Retinal pigment epithelial cell (primary cell): Measurements from ENCODE around the gene HLA-B.
"Not testable (repeated sequence)": the region's sequence is repeated elsewhere in the genome, so short reads cannot be mapped to it uniquely, and the experiment has no call there.

Experiments
- DNase-seq: peaks from one replicate; pipeline ENCODE4 v3.0.0-alpha.2; 2010; ENCODE audit warnings: low read depth
- H3K4me3 ChIP-seq: 2 replicates; pipeline ENCODE4 v1.5.1; 2011; ENCODE audit warnings: mild to moderate bottlenecking, low read length, control low read depth, moderate library complexity
- TF ChIP-seq, protein P1 (sequence below): conservative IDR thresholded peaks from 2 replicates; pipeline ENCODE4 v1.5.1; 2011; ENCODE audit warnings: low read depth, low read length, control low read depth, inconsistent platforms

Gene HLA-B

DNA sequence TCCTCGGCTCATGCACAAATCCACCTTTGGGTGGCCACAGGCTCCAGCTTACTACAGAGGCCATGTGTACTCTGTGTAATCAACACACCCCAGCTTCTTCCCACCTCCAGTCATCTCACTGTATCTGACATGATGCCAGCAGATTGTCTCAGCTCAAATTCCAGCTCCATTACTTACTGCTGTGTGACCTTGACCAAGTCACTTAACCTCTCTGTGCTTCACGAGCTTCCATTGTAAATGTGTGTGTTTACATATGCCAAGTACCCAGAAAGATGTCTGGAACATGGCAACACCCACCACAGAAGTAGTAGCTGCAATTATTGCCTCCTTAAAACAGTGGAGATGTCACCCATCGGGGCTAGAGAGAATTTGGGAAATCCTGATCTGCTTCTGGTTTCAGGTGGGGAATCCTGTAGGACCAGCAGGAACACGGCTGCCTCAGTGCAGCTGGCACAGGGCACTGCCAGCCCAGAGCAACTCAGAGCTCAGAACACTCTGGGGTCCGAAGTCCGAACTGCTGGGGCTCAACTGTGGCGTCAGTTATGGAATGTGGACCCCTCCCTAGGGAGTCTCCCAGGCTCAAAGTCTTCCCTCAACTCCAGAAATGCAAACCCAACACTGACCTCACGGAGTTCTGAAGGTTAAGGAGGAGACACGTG lies 21.2 kb upstream of the HLA-B start:
- no peak for DNase-seq
- TF ChIP-seq, protein P1, sequence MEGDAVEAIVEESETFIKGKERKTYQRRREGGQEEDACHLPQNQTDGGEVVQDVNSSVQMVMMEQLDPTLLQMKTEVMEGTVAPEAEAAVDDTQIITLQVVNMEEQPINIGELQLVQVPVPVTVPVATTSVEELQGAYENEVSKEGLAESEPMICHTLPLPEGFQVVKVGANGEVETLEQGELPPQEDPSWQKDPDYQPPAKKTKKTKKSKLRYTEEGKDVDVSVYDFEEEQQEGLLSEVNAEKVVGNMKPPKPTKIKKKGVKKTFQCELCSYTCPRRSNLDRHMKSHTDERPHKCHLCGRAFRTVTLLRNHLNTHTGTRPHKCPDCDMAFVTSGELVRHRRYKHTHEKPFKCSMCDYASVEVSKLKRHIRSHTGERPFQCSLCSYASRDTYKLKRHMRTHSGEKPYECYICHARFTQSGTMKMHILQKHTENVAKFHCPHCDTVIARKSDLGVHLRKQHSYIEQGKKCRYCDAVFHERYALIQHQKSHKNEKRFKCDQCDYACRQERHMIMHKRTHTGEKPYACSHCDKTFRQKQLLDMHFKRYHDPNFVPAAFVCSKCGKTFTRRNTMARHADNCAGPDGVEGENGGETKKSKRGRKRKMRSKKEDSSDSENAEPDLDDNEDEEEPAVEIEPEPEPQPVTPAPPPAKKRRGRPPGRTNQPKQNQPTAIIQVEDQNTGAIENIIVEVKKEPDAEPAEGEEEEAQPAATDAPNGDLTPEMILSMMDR: no peak
- no peak overlapping the region for H3K4me3 ChIP-seq

DNA sequence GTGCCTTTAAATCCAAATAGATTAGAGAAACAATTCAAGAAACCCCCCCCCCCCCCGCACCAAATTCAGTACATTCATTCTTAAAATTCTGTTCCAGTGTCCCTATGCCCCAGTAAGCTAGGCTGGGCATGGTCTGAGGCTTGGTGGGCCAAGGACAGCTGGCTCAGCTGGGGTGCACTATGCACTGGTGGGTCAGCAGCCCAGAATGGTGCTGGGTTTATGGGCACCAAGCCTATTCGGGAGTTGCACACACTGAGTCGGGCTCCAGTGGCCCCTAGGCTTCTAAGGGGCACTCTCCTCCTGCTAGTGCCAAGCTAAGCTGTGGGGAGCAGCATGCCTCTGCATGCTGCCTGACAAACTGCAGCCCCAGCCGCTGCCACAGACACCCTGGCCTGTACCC lies 20.1 kb upstream of the HLA-B start:
- DNase-seq: no peak
- TF ChIP-seq, protein P1: no peak

DNA sequence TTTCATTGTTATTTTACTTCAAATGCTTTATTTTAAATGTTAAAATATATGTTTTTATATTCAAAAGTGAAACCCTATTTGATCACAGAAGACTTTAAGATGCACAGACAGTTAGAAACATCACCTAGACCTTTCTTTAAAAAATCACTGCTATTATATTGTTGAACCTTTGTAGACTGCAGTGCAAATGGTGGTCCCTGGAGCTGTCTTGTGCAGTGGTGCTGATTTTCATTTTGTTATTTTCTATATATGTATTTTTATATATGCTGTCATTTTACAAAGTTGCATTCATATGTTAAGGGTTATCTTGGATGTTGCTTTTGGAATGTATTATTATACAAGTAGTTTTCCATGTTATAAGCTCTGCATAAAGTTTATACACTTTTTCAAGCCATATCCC lies 18.7 kb upstream of the HLA-B start:
- no peak overlapping the region for H3K4me3 ChIP-seq
- no peak for DNase-seq
- TF ChIP-seq, protein P1: no peak

More for the DNA sequence above, 20.1 kb upstream of the HLA-B start:
- H3K4me3 ChIP-seq: no peak overlapping the region

DNA sequence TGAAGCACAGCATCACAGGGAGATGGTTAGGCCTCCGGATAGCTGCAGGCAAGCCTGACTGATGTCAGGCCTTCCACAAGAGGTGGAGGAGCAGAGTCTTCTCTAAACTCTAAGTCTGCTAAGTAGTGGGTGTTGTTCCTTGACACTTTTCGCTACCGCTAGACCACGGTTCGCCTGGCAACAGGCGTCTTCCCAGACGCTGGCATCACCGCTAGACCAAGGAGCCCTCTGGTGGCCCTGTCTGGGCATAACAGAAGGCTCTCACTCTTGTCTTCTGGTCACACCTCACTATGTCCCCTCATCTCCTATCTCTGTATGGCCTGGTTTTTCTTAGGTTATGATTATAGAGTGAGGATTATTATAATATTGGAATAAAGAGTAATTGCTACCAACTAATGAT lies 17.1 kb upstream of the HLA-B start:
- H3K4me3 ChIP-seq, DNase-seq: not testable (repeated sequence)
- TF ChIP-seq, protein P1: peak; percentile 36

DNA sequence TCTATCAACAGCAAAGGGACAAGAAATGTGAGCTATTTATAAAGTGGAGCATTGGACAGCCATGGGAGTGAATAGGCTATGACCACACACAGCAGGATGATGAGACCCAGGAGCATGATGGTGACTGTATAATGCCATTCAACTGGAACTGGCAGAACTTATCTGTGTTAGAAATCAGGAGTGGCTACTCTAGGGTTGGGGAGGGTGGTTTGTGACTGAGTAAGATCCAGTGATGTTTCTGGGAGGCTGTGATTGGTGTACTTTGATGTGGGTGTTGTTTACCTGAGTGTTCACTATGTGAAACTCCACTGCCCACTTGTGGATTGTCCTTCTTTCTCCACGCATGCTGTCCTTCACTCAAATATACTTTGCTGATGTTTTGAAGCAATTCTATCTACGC lies 11.5 kb upstream of the HLA-B start:
- TF ChIP-seq, protein P1: no peak
- no peak for DNase-seq
- no peak overlapping the region for H3K4me3 ChIP-seq

DNA sequence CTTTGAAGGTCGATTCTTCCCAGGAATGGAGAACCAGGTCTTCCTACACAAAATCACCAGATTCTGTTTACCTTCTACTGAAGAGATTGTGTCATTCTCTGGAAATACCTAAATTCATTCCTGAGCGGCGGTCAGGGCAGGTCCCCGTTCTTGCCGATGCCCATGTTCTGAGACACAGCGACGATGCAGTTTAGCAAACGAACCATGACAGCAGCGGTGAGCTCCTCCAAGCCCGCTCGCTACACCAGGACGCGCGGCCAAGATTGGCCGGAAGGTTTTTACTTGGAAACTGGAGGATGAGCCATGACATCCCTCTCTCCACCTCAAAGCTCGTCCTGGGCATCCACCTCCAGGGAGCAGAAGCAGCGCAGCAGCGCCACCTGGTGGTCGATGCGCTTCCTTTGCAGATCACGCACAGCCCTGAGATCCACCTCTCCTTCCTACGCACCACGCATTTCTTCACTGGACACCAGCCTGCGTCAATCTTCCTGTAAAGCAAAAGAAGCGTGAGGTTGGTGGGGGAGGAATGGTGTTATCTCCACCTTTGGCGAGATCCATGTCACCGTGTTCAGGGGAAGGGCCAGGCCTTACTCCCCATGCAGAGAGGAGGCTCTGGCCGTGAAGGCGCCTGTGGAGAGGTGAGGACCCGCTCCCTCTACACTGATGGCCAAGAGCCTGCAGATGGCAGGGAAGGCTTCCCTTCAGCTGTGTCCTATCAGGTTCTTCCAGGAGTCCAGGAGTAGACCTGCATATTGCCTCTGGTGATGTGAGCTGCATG lies 9.9 kb upstream of the HLA-B start:
- peak overlapping the region; percentile 24 for H3K4me3 ChIP-seq
- TF ChIP-seq, protein P1: peak; percentile 94
- peak; percentile 16 for DNase-seq

DNA sequence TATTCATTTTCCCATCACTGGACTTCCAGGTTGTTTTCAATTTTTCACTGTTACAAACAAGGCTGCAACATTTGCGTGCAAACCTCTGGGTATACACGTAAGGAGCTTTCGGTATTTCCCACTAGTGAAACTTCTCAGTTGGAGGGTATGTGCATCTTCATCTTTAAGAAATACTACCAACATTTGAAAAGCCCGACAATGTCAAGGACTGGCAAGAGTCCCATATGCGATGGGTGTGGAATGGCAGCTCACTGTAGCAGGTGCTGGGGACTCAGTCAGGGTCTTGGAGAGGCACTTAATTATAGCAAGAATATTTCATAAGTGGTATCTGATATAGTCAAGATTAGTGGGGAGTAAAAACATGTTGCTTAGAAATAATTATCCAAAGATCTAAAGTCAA lies 8.9 kb upstream of the HLA-B start:
- TF ChIP-seq, protein P1: no peak
- H3K4me3 ChIP-seq: no peak overlapping the region
- DNase-seq: no peak
